HepG2 (cell line): ENCODE measurements around the gene TBX10. TPM values are rescaled to one million over a fixed set of nuclear protein-coding genes. Genes with fewer than 3 reads are reported as not detected.

Source experiments
- ATAC-seq: fragments of 200-7000 bp; cut with Tn5 transposase; 3 replicates; pipeline ENCODE4 v1.9.1; 2020; ENCODE audit warnings: mild to moderate bottlenecking, moderate library complexity
- BruUV-seq: library from RNA; stranded (reverse); fragments of 400-500 nt; replicated peaks from 2 replicates; lab custom pipeline; 2021; lab: Mats Ljungman, UMichigan
- CTCF ChIA-PET: fragments of 300-600 bp; formaldehyde crosslinking; extraction: SDS; loops from one replicate; lab custom pipeline; 2021; ENCODE audit warnings: low total read pairs, inconsistent platforms, low intra/inter-chr PET ratio; lab: Yijun Ruan, JAX
- POLR2A ChIA-PET: fragments of 350-600 bp; sonication (Branson Sonifier 250); formaldehyde crosslinking; loops from one replicate; lab custom pipeline; 2020; ENCODE audit warnings: antibody characterized with exemption, inconsistent platforms; lab: Yijun Ruan, JAX
- DNase-seq: peaks from one replicate; pipeline ENCODE4 v3.0.0-alpha.2; 2015; ENCODE audit warnings: low spot score
- FAIRE-seq: peaks from 3 replicates; lab custom pipeline; 2011; peaks lifted over from hg19 to GRCh38; lab: Jason Lieb, UNC
- H2AFZ ChIP-seq: one replicate; pipeline ENCODE4 v1.6.1; 2011; ENCODE audit warnings: low read length, inconsistent platforms
- H3K27ac ChIP-seq: fragments of 300-600 bp; 3 replicates; pipeline ENCODE4 v1.8.0; 2011; ENCODE audit warnings: mixed run types, mild to moderate bottlenecking, mixed read lengths, low read length, inconsistent platforms; ENCODE audit not compliant: insufficient read depth; ENCODE audit errors: extremely low read length
- H3K27me3 ChIP-seq, 2 experiments: fragments of 200-600 bp in 1 of 2; 2 replicates in 1 of 2; 3 replicates in 1 of 2; pipeline versions ENCODE4 v1.6.0 to v1.8.0; 2011; ENCODE audit warnings: low read length in 2 of 2, mild to moderate bottlenecking in 2 of 2, moderate library complexity in 2 of 2, inconsistent platforms in 1 of 2; ENCODE audit not compliant: insufficient read depth in 2 of 2, control insufficient read depth in 1 of 2
- H3K36me3 ChIP-seq, 2 experiments: fragments of 200-600 bp in 1 of 2; replicated peaks in 1 of 2; 2 replicates in 1 of 2; 3 replicates in 1 of 2; pipeline versions ENCODE4 v1.5.1 to v1.8.0; 2011; ENCODE audit warnings: low read length in 2 of 2, inconsistent platforms in 1 of 2; ENCODE audit not compliant: insufficient read depth in 2 of 2, control insufficient read depth in 1 of 2
- H3K4me1 ChIP-seq: 2 replicates; pipeline ENCODE4 v1.5.1; 2012; ENCODE audit warnings: low read length, inconsistent platforms; ENCODE audit not compliant: insufficient read depth
- H3K4me2 ChIP-seq: 2 replicates; pipeline ENCODE4 v1.6.0; 2011; ENCODE audit warnings: low read depth, low read length, inconsistent platforms
- H3K4me3 ChIP-seq, 3 experiments: fragments of 200-600 bp in 1 of 3; sonication (generic), shearing (Covaris generic) in 1 of 3; replicated peaks in 1 of 3; 2 replicates each; pipeline ENCODE4 v1.5.1; 2011 to 2016; ENCODE audit warnings: low read length in 3 of 3, inconsistent platforms in 2 of 3, low read depth in 2 of 3, mild to moderate bottlenecking in 2 of 3, control low read depth in 1 of 3, mixed read lengths in 1 of 3; ENCODE audit not compliant: insufficient read depth in 1 of 3
- H3K79me2 ChIP-seq: one replicate; pipeline ENCODE4 v1.6.1; 2011; ENCODE audit warnings: low read length, inconsistent platforms; ENCODE audit not compliant: insufficient read depth
- H3K9ac ChIP-seq: 2 replicates; pipeline ENCODE4 v1.6.0; 2011; ENCODE audit warnings: mild to moderate bottlenecking, low read depth, low read length, inconsistent platforms; ENCODE audit not compliant: insufficient read depth
- H3K9me3 ChIP-seq: 2 replicates; pipeline ENCODE4 v1.5.1; 2012; ENCODE audit warnings: mild to moderate bottlenecking, low read length
- H4K20me1 ChIP-seq: 2 replicates; pipeline ENCODE4 v1.6.0; 2011; ENCODE audit warnings: inconsistent platforms, mild to moderate bottlenecking, low read length, moderate library complexity; ENCODE audit not compliant: insufficient read depth
- AGO2 ChIP-seq: fragments of 200-400 bp; formaldehyde crosslinking; optimal IDR thresholded peaks from 2 replicates; pipeline ENCODE3; 2017; ENCODE audit warnings: mild to moderate bottlenecking, low read depth, low read length, moderate library complexity
- DMAP1 ChIP-seq: IDR thresholded peaks from 2 replicates; pipeline ENCODE4 v1.6.1; 2016
- DR1 ChIP-seq: sonication (generic); formaldehyde crosslinking; IDR thresholded peaks from 2 replicates; pipeline ENCODE4 v1.8.0; 2021; ENCODE audit warnings: mild to moderate bottlenecking, missing genetic modification reagents, inconsistent platforms
- HMGA1 ChIP-seq: sonication (generic); formaldehyde crosslinking; conservative IDR thresholded peaks from 2 replicates; pipeline ENCODE4 v1.4.0; 2020; ENCODE audit warnings: missing genetic modification reagents
- RERE ChIP-seq: IDR thresholded peaks from 2 replicates; pipeline ENCODE4 v1.6.1; 2016; ENCODE audit warnings: low read depth, missing genetic modification reagents, missing compliant biosample characterization
- ZBTB38 ChIP-seq: sonication (generic); formaldehyde crosslinking; IDR thresholded peaks from 2 replicates; pipeline ENCODE4 v1.5.1; 2020; ENCODE audit warnings: mild to moderate bottlenecking, missing genetic modification reagents
- ZNF280B ChIP-seq: sonication (generic); formaldehyde crosslinking; IDR thresholded peaks from 2 replicates; pipeline ENCODE4 v1.5.0; 2020; ENCODE audit warnings: missing genetic modification reagents, mild to moderate bottlenecking, borderline replicate concordance
- ZNF883 ChIP-seq: sonication (generic); formaldehyde crosslinking; IDR thresholded peaks from 2 replicates; pipeline ENCODE4 v1.5.1; 2020; ENCODE audit warnings: mild to moderate bottlenecking, missing genetic modification reagents; ENCODE audit errors: not compliant biosample characterization
- WGBS: methylation state at CpG from one replicate; pipeline ENCODE4 v1.1.6; 2017; ENCODE audit warnings: low lambda C conversion rate; 5-methylcytosine and 5-hydroxymethylcytosine counted together
- in situ Hi-C: cut with HindIII; loops from 2 replicates; pipeline ENCODE4 v1.10.0; 2017; ENCODE audit warnings: low pct_unique_long_range_greater_than_20kb; ENCODE audit not compliant: extremely low pct_ligation_motif_present
- intact Hi-C: fragments of 100-400 bp; cut with micrococcal nuclease; formaldehyde crosslinking; loops from one replicate; pipeline ENCODE4 v1.10.0; 2022; ENCODE audit not compliant: unreplicated experiment
- polyA plus RNA-seq, 8 experiments: library from polyadenylated mRNA; depleted of rRNA in 3 of 8; stranded (reverse) in 7 of 8; unstranded in 1 of 8; fragments of >200 nt; fragmentation: Illumina TruSeq in 4 of 8; extraction: Trizol in 4 of 8; gene quantifications; 2 replicates each; pipeline versions ENCODE4 v1.2.1 to v1.2.3, GENCODE V29; 2011 to 2016; ENCODE audit warnings: low read depth in 4 of 8, missing spikeins in 1 of 8, mixed read lengths in 1 of 8; ENCODE audit not compliant: insufficient read depth in 1 of 8
- total RNA-seq, 5 experiments: library from RNA; depleted of rRNA; stranded (reverse); fragments of >200 nt; fragmentation: Illumina TruSeq; extraction: Trizol; gene quantifications; 2 replicates each; pipeline ENCODE4 v1.2.3, GENCODE V29; 2016; ENCODE audit warnings: low read depth in 1 of 5
- TF ChIP-seq, protein P1 (sequence below), 2 experiments: sonication (generic) in 1 of 2; formaldehyde crosslinking in 1 of 2; IDR thresholded peaks; 2 replicates each; pipeline versions ENCODE4 v1.4.0 to v1.6.1; 2016 to 2020; ENCODE audit warnings: borderline replicate concordance in 1 of 2, low read depth in 1 of 2, mild to moderate bottlenecking in 1 of 2, missing genetic modification reagents in 1 of 2

Gene TBX10
- total and polyA plus RNA-seq, 2 of the 13 experiments (the other 11 are each of a cell fraction or from before 2014, with no cell fraction given), result 0.27 to 1.7 TPM

- intact Hi-C loops, result no loop called here
- H3K36me3 ChIP-seq, result peaks cover 10% of the 10 kb centered on the region in 2 experiments; a peak in 3 of 5 replicates
- H3K9me3 ChIP-seq, result no peaks in the 10 kb centered on the region
- H3K79me2 ChIP-seq, result no peaks in the 10 kb centered on the region
- no peak overlapping the region for H3K4me2 ChIP-seq
- CTCF ChIA-PET, result interaction anchor here (0.6 to 2.9 kb wide), 4 partner anchors 14 to 43 kb away, joined by 3 to 20 read pairs (median 10); partner anchors contain the start of gene NUDT8
- DNase-seq (no peak), ATAC-seq (peak; percentile 4; the same call in 2 of the 3 replicates), FAIRE-seq (no peak)
- no peaks in the 10 kb centered on the region for H3K27me3 ChIP-seq
- POLR2A ChIA-PET, result interaction anchor here (0.8 to 3.1 kb wide), 3 partner anchors 15 to 133 kb away, joined by 3 to 52 read pairs (median 4); partner anchors contain the start of genes ACY3, AIP and NUDT8
- in situ Hi-C loops, result no loop called here
- no TSS peak for BruUV-seq
- H2AFZ ChIP-seq, result no peak overlapping the region
- H3K27ac ChIP-seq, result peak overlapping the region; percentile 81
- no peaks in the 10 kb centered on the region for H4K20me1 ChIP-seq
- 92% methylated on average over 30 of the region's 34 CpGs for WGBS
- peak overlapping the region; percentile 56; the same call in 1 of the 2 replicates for H3K9ac ChIP-seq
- no peak overlapping the region for H3K4me3 ChIP-seq
- H3K4me1 ChIP-seq, result peaks cover 45% of the 10 kb centered on the region
- TF ChIP-seq RERE (CRISPR knock-in tag) (no peak), HMGA1 (CRISPR knock-in tag) (no peak), ZNF883 (CRISPR knock-in tag) (peak; percentile 24), AGO2 (peak; percentile 55), DR1 (0 out of 2 replicates have a peak, but pooled peaks have one; percentile 5), ZBTB38 (peak; percentile 46; the same call in 1 of the 2 replicates), DMAP1 (CRISPR knock-in tag) (no peak), ZNF280B (CRISPR knock-in tag) (0 out of 2 replicates have a peak, but pooled peaks have one; percentile 27)
- TF ChIP-seq, protein P1, sequence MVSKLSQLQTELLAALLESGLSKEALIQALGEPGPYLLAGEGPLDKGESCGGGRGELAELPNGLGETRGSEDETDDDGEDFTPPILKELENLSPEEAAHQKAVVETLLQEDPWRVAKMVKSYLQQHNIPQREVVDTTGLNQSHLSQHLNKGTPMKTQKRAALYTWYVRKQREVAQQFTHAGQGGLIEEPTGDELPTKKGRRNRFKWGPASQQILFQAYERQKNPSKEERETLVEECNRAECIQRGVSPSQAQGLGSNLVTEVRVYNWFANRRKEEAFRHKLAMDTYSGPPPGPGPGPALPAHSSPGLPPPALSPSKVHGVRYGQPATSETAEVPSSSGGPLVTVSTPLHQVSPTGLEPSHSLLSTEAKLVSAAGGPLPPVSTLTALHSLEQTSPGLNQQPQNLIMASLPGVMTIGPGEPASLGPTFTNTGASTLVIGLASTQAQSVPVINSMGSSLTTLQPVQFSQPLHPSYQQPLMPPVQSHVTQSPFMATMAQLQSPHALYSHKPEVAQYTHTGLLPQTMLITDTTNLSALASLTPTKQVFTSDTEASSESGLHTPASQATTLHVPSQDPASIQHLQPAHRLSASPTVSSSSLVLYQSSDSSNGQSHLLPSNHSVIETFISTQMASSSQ (IDR thresholded peaks at IDR 0.05; ENCODE audit: low read depth), result no peak
- TF ChIP-seq, protein P1 (CRISPR knock-in tag; IDR thresholded peaks at IDR 0.05; ENCODE audit: borderline replicate concordance), result 0 out of 2 replicates have a peak, but pooled peaks have one; percentile 2
Observed at GRCh38 chr11:67615728-67616430, 23.7 kb downstream of the TBX10 start.
